H1 (cell line): ENCODE measurements around the gene CAV1.

Experiments
- CBX8 ChIP-seq: fragments of 300-800, 300-1000 bp; sonication (generic); IDR thresholded peaks from 2 replicates; pipeline ENCODE4 v1.7.1; 2016; ENCODE audit warnings: low read depth, low read length, borderline replicate concordance
- CTCF ChIP-seq, 3 experiments: IDR thresholded peaks; 1 replicate in 2 of 3; 2 replicates in 1 of 3; pipeline versions ENCODE4 v1.5.1 to v1.6.1; 2011; ENCODE audit warnings: low read length in 3 of 3, mild to moderate bottlenecking in 3 of 3, inconsistent platforms in 2 of 3, low read depth in 1 of 3, moderate library complexity in 1 of 3; ENCODE audit not compliant: insufficient read depth in 1 of 3; ENCODE audit errors: control extremely low read depth in 1 of 3
- EZH2 ChIP-seq: fragments of 200-600 bp; sonication (generic); IDR thresholded peaks from 2 replicates; pipeline ENCODE4 v1.7.1; 2012; ENCODE audit warnings: low read depth, mild to moderate bottlenecking, moderate library complexity, low read length, inconsistent platforms; ENCODE audit not compliant: severe bottlenecking
- GABPA ChIP-seq: IDR thresholded peaks from 2 replicates; pipeline ENCODE4 v1.6.1; 2011; ENCODE audit warnings: mild to moderate bottlenecking, low read length, moderate library complexity, borderline replicate concordance; ENCODE audit not compliant: insufficient read depth
- HDAC2 ChIP-seq, 2 experiments: fragments of 300-600 bp in 1 of 2; sonication (generic) in 1 of 2; IDR thresholded peaks; 2 replicates each; pipeline ENCODE4 v1.6.1; 2011 to 2012; ENCODE audit warnings: low read depth in 2 of 2, low read length in 2 of 2, mild to moderate bottlenecking in 2 of 2, moderate library complexity in 2 of 2, borderline replicate concordance in 1 of 2, inconsistent platforms in 1 of 2
- POLR2A ChIP-seq, 2 experiments: IDR thresholded peaks; 1 replicate in 1 of 2; 2 replicates in 1 of 2; pipeline ENCODE4 v1.6.1; 2011; ENCODE audit warnings: low read depth in 2 of 2, low read length in 2 of 2, mild to moderate bottlenecking in 2 of 2; ENCODE audit errors: control extremely low read depth in 1 of 2

- TF ChIP-seq CBX8 (no peak), CTCF (IDR thresholded peaks at IDR 0.05; ENCODE audit: control extremely low read depth in 1 of 3, insufficient read depth in 1 of 3, low read depth in 1 of 3, low read length in 3 of 3) (no peak), GABPA (no peak), POLR2A (IDR thresholded peaks at IDR 0.05; ENCODE audit: control extremely low read depth in 1 of 2, low read depth in 2 of 2, low read length in 2 of 2) (no peak), EZH2 (no peak), HDAC2 (IDR thresholded peaks at IDR 0.05; ENCODE audit: borderline replicate concordance in 1 of 2, low read depth in 2 of 2, low read length in 2 of 2) (no peak)
Observed at GRCh38 chr7:116601426-116601825, 76.6 kb downstream of the CAV1 start.
